ENCODE results near the gene CASTOR2.
"Not testable (repeated sequence)": the region's sequence is repeated elsewhere in the genome, so short reads cannot be mapped to it uniquely, and the experiment has no call there.

DNA sequence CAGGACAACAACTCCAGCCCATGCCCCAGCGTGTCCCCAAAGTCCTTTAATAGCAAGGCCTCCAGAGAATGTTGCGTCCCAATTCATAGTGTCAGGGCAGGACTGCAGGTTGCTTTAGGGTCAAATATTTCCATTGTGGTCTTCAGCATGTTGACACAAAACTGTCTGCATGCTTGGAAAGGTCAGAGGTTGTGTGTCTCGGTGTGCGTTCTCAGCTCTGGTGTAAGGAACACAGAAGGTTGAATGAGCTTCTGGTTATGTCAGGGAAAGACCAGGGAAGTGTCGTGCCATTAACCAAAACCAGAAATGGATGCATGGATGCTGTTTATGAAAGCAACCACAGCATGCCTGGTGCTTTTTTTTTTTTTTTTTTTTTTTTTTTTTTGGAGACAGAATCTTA is 31.9 kb downstream of the CASTOR2 start:
- TF ChIP-seq, protein P1, sequence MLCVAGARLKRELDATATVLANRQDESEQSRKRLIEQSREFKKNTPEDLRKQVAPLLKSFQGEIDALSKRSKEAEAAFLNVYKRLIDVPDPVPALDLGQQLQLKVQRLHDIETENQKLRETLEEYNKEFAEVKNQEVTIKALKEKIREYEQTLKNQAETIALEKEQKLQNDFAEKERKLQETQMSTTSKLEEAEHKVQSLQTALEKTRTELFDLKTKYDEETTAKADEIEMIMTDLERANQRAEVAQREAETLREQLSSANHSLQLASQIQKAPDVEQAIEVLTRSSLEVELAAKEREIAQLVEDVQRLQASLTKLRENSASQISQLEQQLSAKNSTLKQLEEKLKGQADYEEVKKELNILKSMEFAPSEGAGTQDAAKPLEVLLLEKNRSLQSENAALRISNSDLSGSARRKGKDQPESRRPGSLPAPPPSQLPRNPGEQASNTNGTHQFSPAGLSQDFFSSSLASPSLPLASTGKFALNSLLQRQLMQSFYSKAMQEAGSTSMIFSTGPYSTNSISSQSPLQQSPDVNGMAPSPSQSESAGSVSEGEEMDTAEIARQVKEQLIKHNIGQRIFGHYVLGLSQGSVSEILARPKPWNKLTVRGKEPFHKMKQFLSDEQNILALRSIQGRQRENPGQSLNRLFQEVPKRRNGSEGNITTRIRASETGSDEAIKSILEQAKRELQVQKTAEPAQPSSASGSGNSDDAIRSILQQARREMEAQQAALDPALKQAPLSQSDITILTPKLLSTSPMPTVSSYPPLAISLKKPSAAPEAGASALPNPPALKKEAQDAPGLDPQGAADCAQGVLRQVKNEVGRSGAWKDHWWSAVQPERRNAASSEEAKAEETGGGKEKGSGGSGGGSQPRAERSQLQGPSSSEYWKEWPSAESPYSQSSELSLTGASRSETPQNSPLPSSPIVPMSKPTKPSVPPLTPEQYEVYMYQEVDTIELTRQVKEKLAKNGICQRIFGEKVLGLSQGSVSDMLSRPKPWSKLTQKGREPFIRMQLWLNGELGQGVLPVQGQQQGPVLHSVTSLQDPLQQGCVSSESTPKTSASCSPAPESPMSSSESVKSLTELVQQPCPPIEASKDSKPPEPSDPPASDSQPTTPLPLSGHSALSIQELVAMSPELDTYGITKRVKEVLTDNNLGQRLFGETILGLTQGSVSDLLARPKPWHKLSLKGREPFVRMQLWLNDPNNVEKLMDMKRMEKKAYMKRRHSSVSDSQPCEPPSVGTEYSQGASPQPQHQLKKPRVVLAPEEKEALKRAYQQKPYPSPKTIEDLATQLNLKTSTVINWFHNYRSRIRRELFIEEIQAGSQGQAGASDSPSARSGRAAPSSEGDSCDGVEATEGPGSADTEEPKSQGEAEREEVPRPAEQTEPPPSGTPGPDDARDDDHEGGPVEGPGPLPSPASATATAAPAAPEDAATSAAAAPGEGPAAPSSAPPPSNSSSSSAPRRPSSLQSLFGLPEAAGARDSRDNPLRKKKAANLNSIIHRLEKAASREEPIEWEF (IDR thresholded peaks at IDR 0.05; ENCODE audit: insufficient replicate concordance, low read depth, low read length), result not testable (repeated sequence)
- TF ChIP-seq, protein P2, sequence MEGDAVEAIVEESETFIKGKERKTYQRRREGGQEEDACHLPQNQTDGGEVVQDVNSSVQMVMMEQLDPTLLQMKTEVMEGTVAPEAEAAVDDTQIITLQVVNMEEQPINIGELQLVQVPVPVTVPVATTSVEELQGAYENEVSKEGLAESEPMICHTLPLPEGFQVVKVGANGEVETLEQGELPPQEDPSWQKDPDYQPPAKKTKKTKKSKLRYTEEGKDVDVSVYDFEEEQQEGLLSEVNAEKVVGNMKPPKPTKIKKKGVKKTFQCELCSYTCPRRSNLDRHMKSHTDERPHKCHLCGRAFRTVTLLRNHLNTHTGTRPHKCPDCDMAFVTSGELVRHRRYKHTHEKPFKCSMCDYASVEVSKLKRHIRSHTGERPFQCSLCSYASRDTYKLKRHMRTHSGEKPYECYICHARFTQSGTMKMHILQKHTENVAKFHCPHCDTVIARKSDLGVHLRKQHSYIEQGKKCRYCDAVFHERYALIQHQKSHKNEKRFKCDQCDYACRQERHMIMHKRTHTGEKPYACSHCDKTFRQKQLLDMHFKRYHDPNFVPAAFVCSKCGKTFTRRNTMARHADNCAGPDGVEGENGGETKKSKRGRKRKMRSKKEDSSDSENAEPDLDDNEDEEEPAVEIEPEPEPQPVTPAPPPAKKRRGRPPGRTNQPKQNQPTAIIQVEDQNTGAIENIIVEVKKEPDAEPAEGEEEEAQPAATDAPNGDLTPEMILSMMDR (IDR thresholded peaks at IDR 0.05 in 2 of 3, conservative IDR thresholded peaks at IDR 0.05 in 1 of 3; ENCODE audit: control insufficient read depth in 2 of 3, extremely low read depth in 1 of 3, insufficient read depth in 1 of 3, low read depth in 3 of 3, low read length in 3 of 3), result not testable (repeated sequence)
- TF ChIP-seq, protein P3, sequence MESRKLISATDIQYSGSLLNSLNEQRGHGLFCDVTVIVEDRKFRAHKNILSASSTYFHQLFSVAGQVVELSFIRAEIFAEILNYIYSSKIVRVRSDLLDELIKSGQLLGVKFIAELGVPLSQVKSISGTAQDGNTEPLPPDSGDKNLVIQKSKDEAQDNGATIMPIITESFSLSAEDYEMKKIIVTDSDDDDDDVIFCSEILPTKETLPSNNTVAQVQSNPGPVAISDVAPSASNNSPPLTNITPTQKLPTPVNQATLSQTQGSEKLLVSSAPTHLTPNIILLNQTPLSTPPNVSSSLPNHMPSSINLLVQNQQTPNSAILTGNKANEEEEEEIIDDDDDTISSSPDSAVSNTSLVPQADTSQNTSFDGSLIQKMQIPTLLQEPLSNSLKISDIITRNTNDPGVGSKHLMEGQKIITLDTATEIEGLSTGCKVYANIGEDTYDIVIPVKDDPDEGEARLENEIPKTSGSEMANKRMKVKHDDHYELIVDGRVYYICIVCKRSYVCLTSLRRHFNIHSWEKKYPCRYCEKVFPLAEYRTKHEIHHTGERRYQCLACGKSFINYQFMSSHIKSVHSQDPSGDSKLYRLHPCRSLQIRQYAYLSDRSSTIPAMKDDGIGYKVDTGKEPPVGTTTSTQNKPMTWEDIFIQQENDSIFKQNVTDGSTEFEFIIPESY (IDR thresholded peaks at IDR 0.05), result not testable (repeated sequence)

Measured in GM12878 (cell line).